IgD-negative memory B cell (primary cell): ENCODE results near the gene GZF1. TPM values are rescaled to one million over a fixed set of nuclear protein-coding genes. Genes with fewer than 3 reads are reported as not detected.
A peak's percentile ranks its signal among the peaks of the same experiment; 100 is the strongest.

ENCODE experiments used
- H3K27ac Mint-ChIP-seq, 3 donors: one replicate each; pipeline ENCODE4 v1.8.0; 2020 to 2022; ENCODE audit warnings: mild to moderate bottlenecking in 3 of 3, mixed read lengths in 3 of 3, moderate library complexity in 1 of 3
- H3K27me3 Mint-ChIP-seq: one replicate; pipeline ENCODE4 v1.8.0; 2021; ENCODE audit warnings: mixed read lengths
- H3K36me3 Mint-ChIP-seq: one replicate; pipeline ENCODE4 v1.8.0; 2020; ENCODE audit warnings: mild to moderate bottlenecking, mixed read lengths
- H3K4me1 Mint-ChIP-seq, 3 donors: one replicate each; pipeline ENCODE4 v1.8.0; 2020 to 2022; ENCODE audit warnings: mixed read lengths in 3 of 3, mild to moderate bottlenecking in 1 of 3
- H3K4me3 Mint-ChIP-seq, 4 donors: one replicate each; pipeline ENCODE4 v1.8.0; 2020 to 2022; ENCODE audit warnings: mild to moderate bottlenecking in 4 of 4, mixed read lengths in 4 of 4, moderate library complexity in 3 of 4
- H3K9me3 Mint-ChIP-seq, 3 donors: one replicate each; pipeline ENCODE4 v1.8.0; 2020 to 2021; ENCODE audit warnings: mixed read lengths in 3 of 3, mild to moderate bottlenecking in 1 of 3
- polyA plus RNA-seq: library from polyadenylated mRNA; unstranded; fragments of 300-500 nt; fragmentation: Illumina TruSeq; gene quantifications from one replicate; pipeline ENCODE4 v1.2.3, GENCODE V29; 2021

GZF1 gene
- polyA plus RNA-seq, 1 donor from 2014 or later: 5.9 TPM

GRCh38 chr20:23356203-23356602 is 5.8 kb upstream of the GZF1 start:
- H3K9me3 Mint-ChIP-seq: no peaks in the 10 kb centered on the region
- H3K27me3 Mint-ChIP-seq: no peaks in the 10 kb centered on the region
- peak overlapping the region in 2 of 4 donors; percentile 54 to 100 for H3K4me3 Mint-ChIP-seq
- peaks cover 16 to 27% (median 18%) of the 10 kb centered on the region in 3 donors for H3K4me1 Mint-ChIP-seq
- peaks cover 4% of the 10 kb centered on the region for H3K36me3 Mint-ChIP-seq
- peak overlapping the region in 2 of 3 donors; percentile 69 to 86 for H3K27ac Mint-ChIP-seq

GRCh38 chr20:23357767-23358562 is 4.0 kb upstream of the GZF1 start:
- Mint-ChIP-seq H3K9me3 (no peaks in the 10 kb centered on the region), H3K4me1 (peaks cover 8 to 29% (median 8%) of the 10 kb centered on the region in 3 donors), H3K27me3 (no peaks in the 10 kb centered on the region), H3K27ac (peak overlapping the region; percentile 99 to 100 (median 99)), H3K36me3 (peaks cover 4% of the 10 kb centered on the region), H3K4me3 (peak overlapping the region; percentile 91 to 100 (median 98))

- Mint-ChIP-seq H3K27me3 (no peaks in the 10 kb centered on the region), H3K4me3 (peak overlapping the region; percentile 75 to 100 (median 98)), H3K36me3 (peaks cover 4% of the 10 kb centered on the region), H3K4me1 (peaks cover 13 to 34% (median 14%) of the 10 kb centered on the region in 3 donors), H3K9me3 (no peaks in the 10 kb centered on the region), H3K27ac (peak overlapping the region; percentile 99 to 100 (median 99))
Measured at GRCh38 chr20:23358563-23358906, 3.4 kb upstream of the GZF1 start.

GRCh38 chr20:23358923-23359593 is 2.9 kb upstream of the GZF1 start:
- Mint-ChIP-seq H3K27me3 (no peaks in the 10 kb centered on the region), H3K4me1 (peaks cover 18 to 37% (median 19%) of the 10 kb centered on the region in 3 donors), H3K36me3 (peaks cover 4% of the 10 kb centered on the region), H3K4me3 (peak overlapping the region in 3 of 4 donors; percentile 52 to 100 (median 75)), H3K27ac (peak overlapping the region; percentile 99 to 100 (median 99)), H3K9me3 (no peaks in the 10 kb centered on the region)

DNA sequence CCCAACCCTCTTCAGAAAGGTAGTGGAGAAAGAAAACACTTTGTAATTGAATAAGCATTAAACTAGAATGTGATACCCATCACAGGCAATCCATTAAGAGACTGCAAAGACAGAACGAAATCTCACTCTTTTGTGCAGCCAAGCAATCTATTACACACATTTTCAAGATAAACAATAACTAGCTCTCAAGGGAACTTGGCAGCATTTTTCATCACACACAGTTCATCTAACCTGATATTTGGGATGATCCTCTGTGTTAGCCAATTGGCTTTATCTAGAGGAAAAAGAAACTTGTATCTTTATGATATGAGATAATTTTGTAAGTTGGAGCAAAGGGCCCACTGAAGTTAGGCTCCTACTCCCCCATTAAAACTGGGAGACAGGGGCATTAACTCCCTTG is 1.5 kb upstream of the GZF1 start:
- Mint-ChIP-seq H3K4me1 (peaks cover 24 to 47% (median 26%) of the 10 kb centered on the region in 3 donors), H3K27ac (peak overlapping the region in 2 of 3 donors; percentile 59 to 100), H3K4me3 (peak overlapping the region; percentile 74 to 92 (median 86)), H3K36me3 (peaks cover 3% of the 10 kb centered on the region), H3K9me3 (no peaks in the 10 kb centered on the region), H3K27me3 (no peaks in the 10 kb centered on the region)

DNA sequence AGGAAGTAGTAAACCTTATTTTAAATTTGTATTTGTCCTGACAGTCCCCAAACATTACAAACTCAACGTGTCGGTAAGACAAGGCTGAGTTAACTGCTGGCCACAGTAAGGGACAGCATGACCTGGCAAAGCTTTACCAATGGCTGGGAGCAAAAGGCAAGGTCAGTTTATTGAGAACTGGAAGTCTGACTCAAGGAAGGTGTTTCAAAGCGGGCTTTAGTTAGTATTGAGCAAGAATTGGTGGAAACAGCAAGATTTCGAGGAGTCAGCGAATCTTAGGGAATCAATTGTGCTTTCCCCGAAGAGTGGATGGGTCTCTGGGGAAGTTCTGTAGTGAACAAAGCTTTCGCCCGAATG is 885 bp upstream of the GZF1 start:
- peak overlapping the region; percentile 95 to 100 (median 97) for H3K27ac Mint-ChIP-seq
- H3K4me3 Mint-ChIP-seq: peak overlapping the region; percentile 74 to 92 (median 86)
- H3K4me1 Mint-ChIP-seq: peaks cover 26 to 50% (median 28%) of the 10 kb centered on the region in 3 donors
- H3K27me3 Mint-ChIP-seq: no peaks in the 10 kb centered on the region
- H3K9me3 Mint-ChIP-seq: no peaks in the 10 kb centered on the region
- H3K36me3 Mint-ChIP-seq: peaks cover 5% of the 10 kb centered on the region

GRCh38 chr20:23362392-23363256 is 642 bp downstream of the GZF1 start:
- Mint-ChIP-seq H3K4me3 (peak overlapping the region; percentile 74 to 96 (median 90)), H3K27me3 (no peaks in the 10 kb centered on the region), H3K4me1 (peaks cover 31 to 58% (median 34%) of the 10 kb centered on the region in 3 donors), H3K9me3 (no peaks in the 10 kb centered on the region), H3K36me3 (peaks cover 5% of the 10 kb centered on the region), H3K27ac (peak overlapping the region; percentile 81 to 100 (median 98))

DNA sequence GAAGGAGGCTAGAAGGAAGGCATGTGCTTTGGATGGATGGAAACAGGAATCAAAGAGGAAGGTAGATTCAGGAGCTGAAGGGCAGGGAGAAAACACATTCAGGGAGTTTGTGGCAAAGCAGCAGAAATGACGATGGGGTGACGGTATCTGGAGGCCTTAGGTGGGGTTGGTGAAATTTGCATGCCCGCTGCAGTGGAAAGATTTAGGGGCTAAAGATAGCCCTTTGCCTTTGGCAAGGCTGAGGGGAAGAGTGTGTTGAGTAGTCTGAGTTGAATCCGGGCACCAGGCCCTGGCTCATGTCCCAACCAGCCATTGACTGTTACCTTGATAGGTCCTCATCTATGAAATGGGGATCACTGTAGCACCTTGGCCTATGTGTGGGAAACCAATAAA is 1.3 kb downstream of the GZF1 start:
- Mint-ChIP-seq H3K4me3 (peak overlapping the region; percentile 74 to 96 (median 90)), H3K36me3 (peaks cover 5% of the 10 kb centered on the region), H3K27ac (peak overlapping the region; percentile 81 to 100 (median 98)), H3K9me3 (no peaks in the 10 kb centered on the region), H3K27me3 (no peaks in the 10 kb centered on the region), H3K4me1 (peaks cover 31 to 52% (median 36%) of the 10 kb centered on the region in 3 donors)

GRCh38 chr20:23365390-23366165 is 3.6 kb downstream of the GZF1 start:
- peaks cover 5% of the 10 kb centered on the region for H3K36me3 Mint-ChIP-seq
- H3K27ac Mint-ChIP-seq: peak overlapping the region in 2 of 3 donors; percentile 90 to 100
- no peaks in the 10 kb centered on the region for H3K27me3 Mint-ChIP-seq
- H3K4me3 Mint-ChIP-seq: peak overlapping the region in 3 of 4 donors; percentile 37 to 85 (median 68)
- H3K9me3 Mint-ChIP-seq: no peaks in the 10 kb centered on the region
- H3K4me1 Mint-ChIP-seq: peaks cover 31 to 43% (median 34%) of the 10 kb centered on the region in 3 donors

DNA sequence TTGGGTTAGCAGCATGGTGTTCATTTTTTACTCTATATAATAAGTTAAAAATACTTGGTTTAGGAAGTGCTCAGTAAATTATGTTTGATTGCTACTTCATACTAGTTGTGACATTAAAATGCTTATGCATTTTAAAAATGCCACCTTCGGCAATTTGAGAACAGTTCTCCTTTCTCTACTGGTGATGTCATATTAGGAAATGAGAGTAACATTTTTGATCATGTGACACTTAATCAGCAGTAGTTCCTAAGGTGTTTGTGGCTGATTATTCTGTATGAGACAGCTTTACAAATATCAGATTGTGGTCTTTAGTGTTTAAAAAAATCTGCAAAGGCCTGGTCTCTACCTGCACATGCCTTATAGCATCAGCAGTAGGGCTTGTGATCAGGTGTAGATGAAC is 4.4 kb downstream of the GZF1 start:
- no peaks in the 10 kb centered on the region for H3K9me3 Mint-ChIP-seq

GRCh38 chr20:23367770-23368169 is 5.8 kb downstream of the GZF1 start:
- H3K36me3 Mint-ChIP-seq: peaks cover 5% of the 10 kb centered on the region
- peaks cover 28 to 32% (median 30%) of the 10 kb centered on the region in 3 donors for H3K4me1 Mint-ChIP-seq
- H3K4me3 Mint-ChIP-seq: no peak overlapping the region
- H3K27ac Mint-ChIP-seq: no peak overlapping the region
- H3K9me3 Mint-ChIP-seq: no peaks in the 10 kb centered on the region
- no peaks in the 10 kb centered on the region for H3K27me3 Mint-ChIP-seq

More for the DNA sequence above, 4.4 kb downstream of the GZF1 start:
- Mint-ChIP-seq H3K36me3 (peaks cover 5% of the 10 kb centered on the region), H3K4me3 (peak overlapping the region in 2 of 4 donors; percentile 37 to 68), H3K27me3 (no peaks in the 10 kb centered on the region), H3K4me1 (peaks cover 28 to 36% (median 30%) of the 10 kb centered on the region in 3 donors), H3K27ac (peak overlapping the region in 2 of 3 donors; percentile 72 to 90)

GRCh38 chr20:23368316-23369071 is 6.5 kb downstream of the GZF1 start:
- Mint-ChIP-seq H3K27me3 (no peaks in the 10 kb centered on the region), H3K27ac (no peak overlapping the region), H3K4me3 (no peak overlapping the region), H3K4me1 (peaks cover 21 to 25% (median 23%) of the 10 kb centered on the region in 3 donors), H3K36me3 (peaks cover 5% of the 10 kb centered on the region), H3K9me3 (no peaks in the 10 kb centered on the region)

DNA sequence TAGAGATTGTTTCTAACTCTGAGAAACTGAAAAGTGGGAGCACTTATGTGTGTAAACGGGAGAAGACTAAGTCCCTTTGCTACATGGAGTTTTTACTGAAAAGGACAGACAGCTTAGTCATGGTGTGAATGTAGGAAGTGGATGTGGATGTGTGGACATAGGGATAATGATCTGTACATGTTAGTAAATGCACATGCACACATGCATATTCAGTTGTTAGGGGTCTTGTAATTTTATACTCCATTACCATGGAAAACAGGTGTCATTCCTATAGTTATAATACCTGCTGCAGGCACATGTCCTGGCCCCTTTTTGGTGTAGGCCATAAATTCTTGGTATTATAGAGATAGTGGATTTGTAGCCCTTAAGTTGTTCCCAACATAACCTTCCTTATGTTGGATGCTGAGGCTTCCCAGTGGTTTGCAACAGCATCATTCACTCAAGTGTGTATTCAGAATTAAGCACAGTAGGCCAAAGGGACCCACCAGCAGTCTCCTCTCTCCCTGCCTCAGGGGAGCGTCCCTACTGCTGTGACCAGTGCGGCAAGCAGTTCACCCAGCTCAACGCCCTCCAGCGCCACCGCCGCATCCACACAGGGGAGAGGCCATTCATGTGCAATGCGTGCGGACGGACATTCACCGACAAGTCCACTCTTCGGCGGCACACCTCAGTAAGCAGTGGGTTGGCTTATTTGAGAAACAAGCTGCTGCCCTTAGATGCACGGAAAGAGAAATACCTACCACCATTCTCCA is 7.3 kb downstream of the GZF1 start:
- Mint-ChIP-seq H3K9me3 (no peaks in the 10 kb centered on the region), H3K4me1 (peaks cover 16 to 20% (median 18%) of the 10 kb centered on the region in 3 donors), H3K4me3 (no peak overlapping the region), H3K27me3 (no peaks in the 10 kb centered on the region), H3K36me3 (peaks cover 5% of the 10 kb centered on the region), H3K27ac (peak overlapping the region in 1 of 3 donors; percentile 53)
